ENCODE measurements around the gene C1RL.

Gene C1RL

GRCh38 chr12:7079826-7080125 lies 29.2 kb downstream of the C1RL start:
- H3K27me3 ChIP-seq (ENCODE audit: control insufficient read depth, insufficient read depth, low read length, poor library complexity, severe bottlenecking): no peaks in the 10 kb centered on the region
- H3K4me1 ChIP-seq (ENCODE audit: control insufficient read depth, insufficient read depth, low read length): no peaks in the 10 kb centered on the region
- no peaks in the 10 kb centered on the region for H3K9me3 ChIP-seq (ENCODE audit: control insufficient read depth, low read length)
- H3K4me3 ChIP-seq (ENCODE audit: insufficient read depth, low read depth, low read length): no peak overlapping the region
- H3K27ac ChIP-seq (ENCODE audit: insufficient read depth, low read depth, low read length, poor library complexity, severe bottlenecking): no peak overlapping the region
- H3K36me3 ChIP-seq (ENCODE audit: control insufficient read depth, insufficient read depth, low read length): no peaks in the 10 kb centered on the region

- Histone ChIP-seq H3K36me3 (ENCODE audit: control insufficient read depth, insufficient read depth, low read length) (no peaks in the 10 kb centered on the region), H3K4me3 (ENCODE audit: insufficient read depth, low read depth, low read length) (no peak overlapping the region), H3K27ac (ENCODE audit: insufficient read depth, low read depth, low read length, poor library complexity, severe bottlenecking) (no peak overlapping the region), H3K27me3 (ENCODE audit: control insufficient read depth, insufficient read depth, low read length, poor library complexity, severe bottlenecking) (no peaks in the 10 kb centered on the region), H3K4me1 (ENCODE audit: control insufficient read depth, insufficient read depth, low read length) (no peaks in the 10 kb centered on the region), H3K9me3 (ENCODE audit: control insufficient read depth, low read length) (no peaks in the 10 kb centered on the region)
- WGBS, 2 experiments: 82 to 93% methylated on average over 4 of the region's 4 CpGs
These were observed 30.9 kb downstream of the C1RL start for GRCh38 chr12:7078163-7078562.

GRCh38 chr12:7076493-7076892 lies 32.5 kb downstream of the C1RL start:
- H3K27ac ChIP-seq (ENCODE audit: insufficient read depth, low read depth, low read length, poor library complexity, severe bottlenecking): no peak overlapping the region
- H3K9me3 ChIP-seq (ENCODE audit: control insufficient read depth, low read length): no peaks in the 10 kb centered on the region
- no peaks in the 10 kb centered on the region for H3K36me3 ChIP-seq (ENCODE audit: control insufficient read depth, insufficient read depth, low read length)
- 92% methylated on average over 4 of the region's 4 CpGs for WGBS, 2 experiments
- no peaks in the 10 kb centered on the region for H3K27me3 ChIP-seq (ENCODE audit: control insufficient read depth, insufficient read depth, low read length, poor library complexity, severe bottlenecking)
- H3K4me1 ChIP-seq (ENCODE audit: control insufficient read depth, insufficient read depth, low read length): no peaks in the 10 kb centered on the region
- H3K4me3 ChIP-seq (ENCODE audit: insufficient read depth, low read depth, low read length): no peak overlapping the region

- H3K4me1 ChIP-seq (ENCODE audit: control insufficient read depth, insufficient read depth, low read length): no peaks in the 10 kb centered on the region
- H3K9me3 ChIP-seq (ENCODE audit: control insufficient read depth, low read length): no peaks in the 10 kb centered on the region
- no peak overlapping the region for H3K4me3 ChIP-seq (ENCODE audit: insufficient read depth, low read depth, low read length)
- no peaks in the 10 kb centered on the region for H3K36me3 ChIP-seq (ENCODE audit: control insufficient read depth, insufficient read depth, low read length)
- H3K27me3 ChIP-seq (ENCODE audit: control insufficient read depth, insufficient read depth, low read length, poor library complexity, severe bottlenecking): no peaks in the 10 kb centered on the region
- WGBS, 2 experiments: 90% methylated on average over 3 of the region's 3 CpGs
- H3K27ac ChIP-seq (ENCODE audit: insufficient read depth, low read depth, low read length, poor library complexity, severe bottlenecking): no peak overlapping the region
These were observed 33.1 kb downstream of the C1RL start for GRCh38 chr12:7075939-7076338.

GRCh38 chr12:7075518-7075917 lies 33.5 kb downstream of the C1RL start:
- no peaks in the 10 kb centered on the region for H3K4me1 ChIP-seq (ENCODE audit: control insufficient read depth, insufficient read depth, low read length)
- H3K27me3 ChIP-seq (ENCODE audit: control insufficient read depth, insufficient read depth, low read length, poor library complexity, severe bottlenecking): no peaks in the 10 kb centered on the region
- no peaks in the 10 kb centered on the region for H3K36me3 ChIP-seq (ENCODE audit: control insufficient read depth, insufficient read depth, low read length)
- H3K9me3 ChIP-seq (ENCODE audit: control insufficient read depth, low read length): no peaks in the 10 kb centered on the region
- 92 to 93% methylated on average over 3 of the region's 3 CpGs for WGBS, 2 experiments
- no peak overlapping the region for H3K4me3 ChIP-seq (ENCODE audit: insufficient read depth, low read depth, low read length)
- H3K27ac ChIP-seq (ENCODE audit: insufficient read depth, low read depth, low read length, poor library complexity, severe bottlenecking): no peak overlapping the region

- no peak overlapping the region for H3K4me3 ChIP-seq (ENCODE audit: insufficient read depth, low read depth, low read length)
- WGBS, 2 experiments: 73 to 100% methylated on average over 1 of the region's 1 CpG
- no peaks in the 10 kb centered on the region for H3K36me3 ChIP-seq (ENCODE audit: control insufficient read depth, insufficient read depth, low read length)
- H3K9me3 ChIP-seq (ENCODE audit: control insufficient read depth, low read length): no peaks in the 10 kb centered on the region
- H3K27ac ChIP-seq (ENCODE audit: insufficient read depth, low read depth, low read length, poor library complexity, severe bottlenecking): no peak overlapping the region
- no peaks in the 10 kb centered on the region for H3K4me1 ChIP-seq (ENCODE audit: control insufficient read depth, insufficient read depth, low read length)
- H3K27me3 ChIP-seq (ENCODE audit: control insufficient read depth, insufficient read depth, low read length, poor library complexity, severe bottlenecking): no peaks in the 10 kb centered on the region
These were observed 35.1 kb downstream of the C1RL start for GRCh38 chr12:7073946-7074345.

- H3K4me1 ChIP-seq (ENCODE audit: control insufficient read depth, insufficient read depth, low read length): no peaks in the 10 kb centered on the region
- no peaks in the 10 kb centered on the region for H3K9me3 ChIP-seq (ENCODE audit: control insufficient read depth, low read length)
- H3K4me3 ChIP-seq (ENCODE audit: insufficient read depth, low read depth, low read length): no peak overlapping the region
- no peak overlapping the region for H3K27ac ChIP-seq (ENCODE audit: insufficient read depth, low read depth, low read length, poor library complexity, severe bottlenecking)
- WGBS, 2 experiments: 93 to 94% methylated on average over 6 of the region's 6 CpGs
- no peaks in the 10 kb centered on the region for H3K36me3 ChIP-seq (ENCODE audit: control insufficient read depth, insufficient read depth, low read length)
- no peaks in the 10 kb centered on the region for H3K27me3 ChIP-seq (ENCODE audit: control insufficient read depth, insufficient read depth, low read length, poor library complexity, severe bottlenecking)
These were observed 36.5 kb downstream of the C1RL start for GRCh38 chr12:7072554-7072953.

- no peak overlapping the region for H3K4me3 ChIP-seq (ENCODE audit: insufficient read depth, low read depth, low read length)
- H3K36me3 ChIP-seq (ENCODE audit: control insufficient read depth, insufficient read depth, low read length): no peaks in the 10 kb centered on the region
- no peak overlapping the region for H3K27ac ChIP-seq (ENCODE audit: insufficient read depth, low read depth, low read length, poor library complexity, severe bottlenecking)
- no peaks in the 10 kb centered on the region for H3K27me3 ChIP-seq (ENCODE audit: control insufficient read depth, insufficient read depth, low read length, poor library complexity, severe bottlenecking)
- WGBS, 2 experiments: 91% methylated on average over 6 of the region's 6 CpGs
- no peaks in the 10 kb centered on the region for H3K9me3 ChIP-seq (ENCODE audit: control insufficient read depth, low read length)
- H3K4me1 ChIP-seq (ENCODE audit: control insufficient read depth, insufficient read depth, low read length): no peaks in the 10 kb centered on the region
These were observed 37.0 kb downstream of the C1RL start for GRCh38 chr12:7072035-7072434.

- H3K27ac ChIP-seq (ENCODE audit: insufficient read depth, low read depth, low read length, poor library complexity, severe bottlenecking): no peak overlapping the region
- no peaks in the 10 kb centered on the region for H3K4me1 ChIP-seq (ENCODE audit: control insufficient read depth, insufficient read depth, low read length)
- WGBS, 2 experiments: 92 to 96% methylated on average over 6 of the region's 6 CpGs
- H3K36me3 ChIP-seq (ENCODE audit: control insufficient read depth, insufficient read depth, low read length): no peaks in the 10 kb centered on the region
- no peaks in the 10 kb centered on the region for H3K27me3 ChIP-seq (ENCODE audit: control insufficient read depth, insufficient read depth, low read length, poor library complexity, severe bottlenecking)
- H3K9me3 ChIP-seq (ENCODE audit: control insufficient read depth, low read length): no peaks in the 10 kb centered on the region
- H3K4me3 ChIP-seq (ENCODE audit: insufficient read depth, low read depth, low read length): no peak overlapping the region
These were observed 39.6 kb downstream of the C1RL start for GRCh38 chr12:7069386-7069785.

GRCh38 chr12:7068994-7069346 lies 40.0 kb downstream of the C1RL start:
- Histone ChIP-seq H3K4me3 (ENCODE audit: insufficient read depth, low read depth, low read length) (no peak overlapping the region), H3K4me1 (ENCODE audit: control insufficient read depth, insufficient read depth, low read length) (no peaks in the 10 kb centered on the region), H3K27me3 (ENCODE audit: control insufficient read depth, insufficient read depth, low read length, poor library complexity, severe bottlenecking) (no peaks in the 10 kb centered on the region), H3K27ac (ENCODE audit: insufficient read depth, low read depth, low read length, poor library complexity, severe bottlenecking) (no peak overlapping the region), H3K36me3 (ENCODE audit: control insufficient read depth, insufficient read depth, low read length) (no peaks in the 10 kb centered on the region), H3K9me3 (ENCODE audit: control insufficient read depth, low read length) (no peaks in the 10 kb centered on the region)
- 94 to 95% methylated on average over 2 of the region's 2 CpGs for WGBS, 2 experiments

GRCh38 chr12:7068240-7068993 lies 40.6 kb downstream of the C1RL start:
- Histone ChIP-seq H3K36me3 (ENCODE audit: control insufficient read depth, insufficient read depth, low read length) (no peaks in the 10 kb centered on the region), H3K4me3 (ENCODE audit: insufficient read depth, low read depth, low read length) (no peak overlapping the region), H3K9me3 (ENCODE audit: control insufficient read depth, low read length) (no peaks in the 10 kb centered on the region), H3K27me3 (ENCODE audit: control insufficient read depth, insufficient read depth, low read length, poor library complexity, severe bottlenecking) (no peaks in the 10 kb centered on the region), H3K27ac (ENCODE audit: insufficient read depth, low read depth, low read length, poor library complexity, severe bottlenecking) (no peak overlapping the region), H3K4me1 (ENCODE audit: control insufficient read depth, insufficient read depth, low read length) (no peaks in the 10 kb centered on the region)
- 93 to 95% methylated on average over 11 of the region's 11 CpGs for WGBS, 2 experiments

Data from ectodermal cell (in vitro differentiated cells).